GM12878 (cell line): ENCODE measurements around the gene ZNF585A. TPM values are rescaled to one million over a fixed set of nuclear protein-coding genes. Genes with fewer than 3 reads are reported as not detected.

ENCODE experiments used
- ATAC-seq: fragments of 200-7000 bp; cut with Tn5 transposase; 3 replicates; pipeline ENCODE4 v1.9.1; 2020; ENCODE audit warnings: mild to moderate bottlenecking, moderate library complexity
- BruUV-seq: library from RNA; stranded (reverse); fragments of 400-500 nt; replicated peaks from 2 replicates; lab custom pipeline; 2021; lab: Mats Ljungman, UMichigan
- CTCF ChIA-PET: fragments of 300-600 bp; sonication (Branson Sonifier 250); formaldehyde crosslinking; extraction: SDS; loops from one replicate; lab custom pipeline; 2021; ENCODE audit warnings: inconsistent platforms; lab: Yijun Ruan, JAX
- POLR2A ChIA-PET: fragments of 350-600 bp; formaldehyde crosslinking; extraction: SDS; loops from one replicate; lab custom pipeline; 2021; ENCODE audit warnings: inconsistent platforms; lab: Charles Lee
- RAD21 ChIA-PET: fragments of 300-600 bp; sonication (Branson Sonifier 250); formaldehyde crosslinking; loops from one replicate; lab custom pipeline; 2023; ENCODE audit warnings: antibody characterized with exemption; ENCODE audit not compliant: unreplicated experiment; lab: Charles Lee
- SMC1A ChIA-PET: fragments of 300-600 bp; sonication (Branson Sonifier 250); formaldehyde crosslinking; loops from one replicate; lab custom pipeline; 2023; ENCODE audit not compliant: unreplicated experiment, uncharacterized antibody; lab: Charles Lee
- DNase-seq: peaks from one replicate; pipeline ENCODE4 v3.0.0-alpha.2; 2011; ENCODE audit warnings: low read depth, low spot score
- FAIRE-seq: peaks from 3 replicates; lab custom pipeline; 2011; peaks lifted over from hg19 to GRCh38; lab: Jason Lieb, UNC
- H2AFZ ChIP-seq: 2 replicates; pipeline ENCODE4 v1.6.0; 2011; ENCODE audit warnings: low read depth, low read length, control low read depth; ENCODE audit not compliant: control insufficient read depth
- H3K27ac ChIP-seq: 2 replicates; pipeline ENCODE4 v1.5.1; 2011; ENCODE audit warnings: control low read depth; ENCODE audit not compliant: control insufficient read depth, insufficient read depth
- H3K27me3 ChIP-seq, 2 experiments: replicated peaks in 1 of 2; 2 replicates each; pipeline versions ENCODE4 v1.6.0 to v1.6.1; 2011; ENCODE audit warnings: low read length in 1 of 2; ENCODE audit not compliant: control insufficient read depth in 2 of 2, insufficient read depth in 2 of 2
- H3K36me3 ChIP-seq, 2 experiments: 2 replicates each; pipeline ENCODE4 v1.5.1; 2011; ENCODE audit warnings: low read length in 1 of 2; ENCODE audit not compliant: control insufficient read depth in 2 of 2, insufficient read depth in 2 of 2
- H3K4me1 ChIP-seq: 2 replicates; pipeline ENCODE4 v1.6.1; 2011; ENCODE audit warnings: mild to moderate bottlenecking, low read length, moderate library complexity, mixed read lengths; ENCODE audit not compliant: control insufficient read depth, insufficient read depth
- H3K4me2 ChIP-seq: 2 replicates; pipeline ENCODE4 v1.6.0; 2011; ENCODE audit warnings: control low read depth; ENCODE audit not compliant: control insufficient read depth, insufficient read depth
- H3K4me3 ChIP-seq: fragments of 200-600 bp; sonication (generic); 2 replicates; pipeline ENCODE4 v1.5.1; 2016
- H3K79me2 ChIP-seq: 2 replicates; pipeline ENCODE4 v1.6.0; 2011; ENCODE audit warnings: low read length; ENCODE audit not compliant: control insufficient read depth, insufficient read depth
- H3K9ac ChIP-seq: 2 replicates; pipeline ENCODE4 v1.8.0; 2011; ENCODE audit warnings: low read length, control low read depth, mixed read lengths; ENCODE audit not compliant: control insufficient read depth, insufficient read depth
- H3K9me3 ChIP-seq: replicated peaks from 3 replicates; pipeline ENCODE4 v1.5.1; 2011; ENCODE audit warnings: mild to moderate bottlenecking, low read length; ENCODE audit not compliant: control insufficient read depth, insufficient read depth
- H4K20me1 ChIP-seq: 2 replicates; pipeline ENCODE4 v1.6.0; 2011; ENCODE audit not compliant: control insufficient read depth, insufficient read depth
- BHLHE40 ChIP-seq, 2 experiments: fragments of 450-650 bp in 1 of 2; IDR thresholded peaks; 2 replicates each; pipeline ENCODE4 v1.6.1; 2011 to 2017; ENCODE audit warnings: low read depth in 2 of 2, borderline replicate concordance in 1 of 2, improper control_type of control experiment in 1 of 2, low read length in 1 of 2, mild to moderate bottlenecking in 1 of 2
- E2F4 ChIP-seq: IDR thresholded peaks from 2 replicates; pipeline ENCODE4 v1.6.1; 2012; ENCODE audit warnings: low read depth, low read length, improper control_type of control experiment
- EGR1 ChIP-seq, 2 experiments: IDR thresholded peaks; 1 replicate in 1 of 2; 2 replicates in 1 of 2; pipeline ENCODE4 v1.6.1; 2011 to 2012; ENCODE audit warnings: low read depth in 2 of 2, low read length in 2 of 2, borderline replicate concordance in 1 of 2, mild to moderate bottlenecking in 1 of 2, moderate library complexity in 1 of 2
- HDAC6 ChIP-seq: fragments of 200-600 bp; sonication (generic); IDR thresholded peaks from one replicate; pipeline ENCODE4 v1.8.0; 2017; ENCODE audit warnings: antibody characterized with exemption; ENCODE audit not compliant: unreplicated experiment
- MEF2A ChIP-seq: IDR thresholded peaks from 2 replicates; pipeline ENCODE4 v1.6.1; 2011; ENCODE audit warnings: low read depth, mild to moderate bottlenecking, low read length, moderate library complexity; ENCODE audit not compliant: insufficient read depth
- MYC ChIP-seq: IDR thresholded peaks from 2 replicates; pipeline ENCODE4 v1.6.1; 2011; ENCODE audit warnings: mild to moderate bottlenecking, low read length, moderate library complexity, inconsistent platforms; ENCODE audit not compliant: insufficient read depth, insufficient replicate concordance, insufficient read length, severe bottlenecking
- NFXL1 ChIP-seq: fragments of 450-650 bp; IDR thresholded peaks from 2 replicates; pipeline ENCODE4 v1.6.1; 2017; ENCODE audit warnings: antibody characterized with exemption, mild to moderate bottlenecking, borderline replicate concordance
- NFYA ChIP-seq: IDR thresholded peaks from 2 replicates; pipeline ENCODE4 v1.6.1; 2011; ENCODE audit warnings: low read depth, mild to moderate bottlenecking, low read length, improper control_type of control experiment, borderline replicate concordance
- TCF7 ChIP-seq: IDR thresholded peaks from 2 replicates; pipeline ENCODE4 v1.6.1; 2014; ENCODE audit warnings: antibody characterized with exemption, borderline replicate concordance
- ZBTB11 ChIP-seq: fragments of 450-650 bp; formaldehyde crosslinking; IDR thresholded peaks from 2 replicates; pipeline ENCODE4 v1.5.0; 2022; ENCODE audit warnings: mild to moderate bottlenecking, missing genetic modification characterization
- ZNF592 ChIP-seq: fragments of 450-650 bp; IDR thresholded peaks from 2 replicates; pipeline ENCODE4 v1.6.1; 2017; ENCODE audit warnings: mild to moderate bottlenecking, moderate library complexity
- WGBS: methylation state at CpG from one replicate; pipeline ENCODE4 v1.1.6; 2016; ENCODE audit warnings: low lambda C conversion rate; ENCODE audit not compliant: insufficient replicate concordance, insufficient coverage; ENCODE audit errors: missing lambda C conversion rate; 5-methylcytosine and 5-hydroxymethylcytosine counted together
- in situ Hi-C: fragments of 300-500 bp; cut with MboI; formaldehyde crosslinking; loops from 9 replicates; pipeline ENCODE4 v1.14.3; 2018; ENCODE audit warnings: mixed read lengths
- intact Hi-C: fragments of 100-400 bp; cut with micrococcal nuclease; formaldehyde crosslinking; loops from one replicate; pipeline ENCODE4 v1.14.2; 2022; ENCODE audit not compliant: unreplicated experiment
- polyA plus RNA-seq, 11 experiments: library from polyadenylated mRNA; depleted of rRNA in 4 of 11; unstranded in 6 of 11; stranded (reverse) in 5 of 11; fragments of >200 nt; fragmentation: Nextera tagmentation in 4 of 11; fragmentation: Illumina TruSeq in 1 of 11; extraction: Ambion mirVana in 4 of 11; extraction: Trizol in 1 of 11; gene quantifications; 1 replicate in 1 of 11; 2 replicates in 10 of 11; pipeline versions ENCODE4 v1.2.1 to v1.2.3, GENCODE V29; 2011 to 2016; ENCODE audit warnings: inconsistent platforms in 2 of 11, missing spikeins in 2 of 11, low read depth in 1 of 11
- total RNA-seq, 4 experiments: library from RNA; depleted of rRNA in 3 of 4; stranded (reverse); fragments of >200 nt in 3 of 4; fragmentation: Illumina TruSeq in 1 of 4; extraction: Trizol in 1 of 4; gene quantifications; 2 replicates each; pipeline versions ENCODE4 v1.2.1 to v1.2.3, GENCODE V29; 2013 to 2021
- TF ChIP-seq, protein P1 (sequence below): IDR thresholded peaks from 2 replicates; pipeline ENCODE4 v1.6.1; 2012; ENCODE audit warnings: low read depth, low read length, improper control_type of control experiment

The ZNF585A gene
- total and polyA plus RNA-seq, 10 of the 15 experiments (the other 5 are each of a cell fraction or from before 2014, with no cell fraction given): 6.9 to 38.7 (median 14.0) TPM

DNA sequence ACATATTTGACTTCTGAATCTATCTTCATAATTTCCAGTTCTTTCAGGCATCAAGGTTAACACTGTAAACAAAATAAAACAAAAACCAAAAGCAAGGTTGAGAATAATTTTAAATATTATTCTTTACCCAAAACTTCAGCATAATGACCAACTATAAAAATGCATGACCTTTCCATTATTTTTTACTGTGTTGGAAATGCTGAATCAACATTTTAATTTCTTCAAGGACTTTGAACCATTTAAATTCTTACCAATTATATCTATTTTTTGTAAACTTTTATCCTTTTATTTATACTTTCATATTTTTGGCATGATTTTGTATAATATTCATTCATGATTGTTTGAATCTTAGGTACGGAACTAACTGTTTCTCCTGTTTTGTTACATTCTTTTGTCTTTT is 6.9 kb downstream of the ZNF585A start:
- TF ChIP-seq NFXL1 (no peak), TCF7 (no peak), NFYA (no peak), HDAC6 (no peak), MEF2A (no peak), BHLHE40 (IDR thresholded peaks at IDR 0.05; ENCODE audit: borderline replicate concordance in 1 of 2, low read depth in 2 of 2, low read length in 1 of 2) (no peak), EGR1 (IDR thresholded peaks at IDR 0.05; ENCODE audit: borderline replicate concordance in 1 of 2, low read depth in 2 of 2, low read length in 2 of 2) (no peak), E2F4 (no peak), ZNF592 (no peak), ZBTB11 (CRISPR knock-in tag) (no peak), MYC (no peak)
- TF ChIP-seq, protein P1, sequence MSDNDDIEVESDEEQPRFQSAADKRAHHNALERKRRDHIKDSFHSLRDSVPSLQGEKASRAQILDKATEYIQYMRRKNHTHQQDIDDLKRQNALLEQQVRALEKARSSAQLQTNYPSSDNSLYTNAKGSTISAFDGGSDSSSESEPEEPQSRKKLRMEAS: no peak
- SMC1A ChIA-PET: no interaction called here
- Histone ChIP-seq H3K36me3 (peaks cover 0 to 7% of the 10 kb centered on the region in 2 experiments; a peak in 2 of 4 replicates), H3K79me2 (no peaks in the 10 kb centered on the region), H3K9me3 (peaks cover 10% of the 10 kb centered on the region), H3K9ac (no peak overlapping the region), H3K4me1 (no peaks in the 10 kb centered on the region), H3K27ac (no peak overlapping the region), H3K4me3 (no peak overlapping the region), H2AFZ (no peak overlapping the region), H4K20me1 (no peaks in the 10 kb centered on the region), H3K27me3 (no peaks in the 10 kb centered on the region), H3K4me2 (no peak overlapping the region)
- intact Hi-C loops (no loop called here), in situ Hi-C loops (no loop called here)
- FAIRE-seq (no peak), ATAC-seq (no peak), DNase-seq (no peak)
- no TSS peak for BruUV-seq
- CTCF ChIA-PET: no interaction called here
- 95% methylated on average over 1 of the region's 1 CpG for WGBS
- RAD21 ChIA-PET: no interaction called here
- POLR2A ChIA-PET: no interaction called here
